T-helper 2 cell treated with Interferon-gamma antibody and Interleukin-4, amounts not matched to agents 5 μg/mL and 100 μg/mL, for 36 hours (primary cell): ENCODE results near the gene SEMA3C.

Experiments
- DNase-seq: peaks from one replicate; pipeline ENCODE4 v3.0.0; 2021; ENCODE audit warnings: low spot score
- H3K27ac Mint-ChIP-seq: one replicate; pipeline ENCODE4 v1.8.0; 2021; ENCODE audit warnings: mild to moderate bottlenecking, mixed read lengths
- H3K27me3 Mint-ChIP-seq: one replicate; pipeline ENCODE4 v1.8.0; 2021; ENCODE audit warnings: low read depth, mixed read lengths
- H3K36me3 Mint-ChIP-seq: one replicate; pipeline ENCODE4 v1.8.0; 2021; ENCODE audit warnings: low read depth, mixed read lengths
- H3K4me1 Mint-ChIP-seq: one replicate; pipeline ENCODE4 v1.8.0; 2021; ENCODE audit warnings: low read depth, mixed read lengths
- H3K4me3 Mint-ChIP-seq: one replicate; pipeline ENCODE4 v1.8.0; 2022; ENCODE audit warnings: mild to moderate bottlenecking, moderate library complexity, mixed read lengths
- H3K9me3 Mint-ChIP-seq: one replicate; pipeline ENCODE4 v1.8.0; 2021; ENCODE audit warnings: mixed read lengths

Gene SEMA3C

DNA sequence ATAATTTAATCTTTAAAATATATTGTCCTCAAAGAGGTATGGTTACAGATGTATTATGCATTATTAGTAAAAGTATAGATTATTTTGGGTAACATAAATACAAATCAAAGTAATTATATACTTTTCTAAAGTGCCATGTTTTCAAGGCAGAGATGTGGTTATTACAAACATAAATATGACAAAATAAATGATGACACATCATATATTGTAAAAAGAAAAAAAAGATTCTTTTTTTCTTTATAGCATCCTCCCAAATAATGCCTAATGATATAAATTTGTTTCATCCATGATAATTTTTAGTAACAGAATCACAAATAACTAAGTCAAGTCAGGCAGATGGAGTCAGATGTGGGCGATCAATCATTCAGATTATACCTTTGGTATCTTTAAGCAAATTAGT lies 29.3 kb downstream of the SEMA3C start:
- no peak for DNase-seq
- Mint-ChIP-seq H3K9me3 (no peaks in the 10 kb centered on the region), H3K4me3 (no peak overlapping the region), H3K27ac (no peak overlapping the region), H3K4me1 (no peaks in the 10 kb centered on the region), H3K36me3 (no peaks in the 10 kb centered on the region), H3K27me3 (no peaks in the 10 kb centered on the region)

DNA sequence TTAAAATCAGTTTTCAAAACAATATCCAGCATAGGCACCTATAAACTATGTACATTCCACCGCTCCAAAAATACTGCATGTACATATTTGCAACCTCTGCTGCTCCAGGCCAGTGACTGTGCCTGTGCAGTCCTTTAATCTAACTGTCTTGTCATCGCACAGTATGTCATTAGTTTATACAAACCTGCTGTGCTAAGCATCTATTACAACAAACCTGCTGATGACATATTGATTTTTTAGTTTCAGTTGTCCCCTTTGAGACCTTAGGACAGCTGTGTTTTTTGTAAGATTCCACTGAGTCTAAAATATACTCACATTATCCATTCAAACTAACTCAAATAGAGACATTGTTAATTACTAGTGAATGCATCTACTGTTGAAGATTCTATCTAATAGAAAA lies 33.1 kb downstream of the SEMA3C start:
- no peak for DNase-seq
- Mint-ChIP-seq H3K27ac (no peak overlapping the region), H3K27me3 (no peaks in the 10 kb centered on the region), H3K4me1 (no peaks in the 10 kb centered on the region), H3K4me3 (no peak overlapping the region), H3K9me3 (no peaks in the 10 kb centered on the region), H3K36me3 (no peaks in the 10 kb centered on the region)

DNA sequence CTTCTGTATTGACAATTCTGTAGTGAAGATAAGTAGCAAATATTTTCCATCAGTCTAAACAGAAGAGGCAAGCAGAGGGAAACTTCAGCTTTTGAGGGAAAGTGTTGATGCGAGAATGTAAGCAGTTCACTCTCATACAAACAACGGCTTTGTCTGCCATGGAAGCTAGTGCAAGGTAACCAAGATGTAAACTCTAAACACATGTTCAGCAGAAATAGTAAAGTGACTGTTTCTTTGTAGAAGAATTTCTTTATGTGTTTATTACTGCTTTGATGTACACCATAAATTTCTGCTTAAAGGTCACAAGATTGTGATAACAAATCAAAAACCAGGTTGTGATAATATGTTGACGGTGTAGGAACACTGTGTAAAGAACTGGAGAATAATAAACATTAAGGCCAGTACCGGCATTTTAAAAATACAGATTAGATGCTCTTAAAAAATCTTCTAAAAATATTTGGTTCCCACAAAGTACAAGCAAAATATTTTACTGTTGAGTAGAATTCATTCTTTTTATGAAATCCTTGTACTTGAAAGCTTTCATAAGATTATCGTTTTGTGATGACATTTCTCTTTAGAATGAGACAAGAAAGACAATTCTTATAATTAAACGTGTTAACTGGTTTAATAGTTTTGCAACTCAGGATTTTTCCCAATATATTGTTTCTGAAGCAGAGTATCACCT lies 34.2 kb downstream of the SEMA3C start:
- H3K4me3 Mint-ChIP-seq = no peak overlapping the region
- H3K9me3 Mint-ChIP-seq = no peaks in the 10 kb centered on the region
- no peaks in the 10 kb centered on the region for H3K27me3 Mint-ChIP-seq
- no peaks in the 10 kb centered on the region for H3K4me1 Mint-ChIP-seq
- H3K27ac Mint-ChIP-seq = no peak overlapping the region
- DNase-seq = no peak
- no peaks in the 10 kb centered on the region for H3K36me3 Mint-ChIP-seq

GRCh38 chr7:80883154-80884025 lies 35.5 kb downstream of the SEMA3C start:
- Mint-ChIP-seq H3K4me1 (no peaks in the 10 kb centered on the region), H3K4me3 (no peak overlapping the region), H3K36me3 (no peaks in the 10 kb centered on the region), H3K9me3 (no peaks in the 10 kb centered on the region), H3K27me3 (no peaks in the 10 kb centered on the region), H3K27ac (no peak overlapping the region)
- DNase-seq = no peak

- no peaks in the 10 kb centered on the region for H3K9me3 Mint-ChIP-seq
- no peak overlapping the region for H3K27ac Mint-ChIP-seq
- no peaks in the 10 kb centered on the region for H3K36me3 Mint-ChIP-seq
- H3K27me3 Mint-ChIP-seq = no peaks in the 10 kb centered on the region
- H3K4me1 Mint-ChIP-seq = no peaks in the 10 kb centered on the region
- DNase-seq = no peak
- H3K4me3 Mint-ChIP-seq = no peak overlapping the region
Observed at GRCh38 chr7:80882213-80882801, 36.5 kb downstream of the SEMA3C start.

DNA sequence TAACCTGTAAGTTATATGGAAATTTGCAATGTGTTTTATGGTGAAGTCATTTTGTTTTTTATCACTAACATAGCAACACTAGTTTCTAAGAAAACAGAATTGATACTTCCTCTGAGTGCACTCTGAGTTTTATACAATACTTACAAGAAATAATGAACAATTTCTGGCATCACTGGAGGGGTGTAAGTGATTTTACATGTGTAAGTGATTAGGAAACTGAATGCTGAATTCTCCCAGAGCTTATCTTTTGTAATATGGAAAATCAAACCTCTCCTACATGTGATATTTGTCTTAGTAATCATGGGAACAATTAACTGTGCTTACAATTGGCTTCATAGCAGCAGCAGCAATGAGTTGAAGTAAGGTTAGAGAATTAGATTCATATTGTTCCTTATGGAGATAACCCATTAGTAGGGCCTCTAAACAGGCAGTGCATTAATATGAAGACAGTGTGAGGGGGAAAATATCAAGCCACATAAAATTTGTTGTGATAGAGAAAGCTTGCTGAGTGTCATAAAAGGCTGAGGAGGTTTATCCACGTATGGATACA lies 37.4 kb downstream of the SEMA3C start:
- no peak for DNase-seq
- H3K27me3 Mint-ChIP-seq = no peaks in the 10 kb centered on the region
- H3K9me3 Mint-ChIP-seq = no peaks in the 10 kb centered on the region
- no peak overlapping the region for H3K27ac Mint-ChIP-seq
- no peaks in the 10 kb centered on the region for H3K36me3 Mint-ChIP-seq
- H3K4me3 Mint-ChIP-seq = no peak overlapping the region
- no peaks in the 10 kb centered on the region for H3K4me1 Mint-ChIP-seq

DNA sequence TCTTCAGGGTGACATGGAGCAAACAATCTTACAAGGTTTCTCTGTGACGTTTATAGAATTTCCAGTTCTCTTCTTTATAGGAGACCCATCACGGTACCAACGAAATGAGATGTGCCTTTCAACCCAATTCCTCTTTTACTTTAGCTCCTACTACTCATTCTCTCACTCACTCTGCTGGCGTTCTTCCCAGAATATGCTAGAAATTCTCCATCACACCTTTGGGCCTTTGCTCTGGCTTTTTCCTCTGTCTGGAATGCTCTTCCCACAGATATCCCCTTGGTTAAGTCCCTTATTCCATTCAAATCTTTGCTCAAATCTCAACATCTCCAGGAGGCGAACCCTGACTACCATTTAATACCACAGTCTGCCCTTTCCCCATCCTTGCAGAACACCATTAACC lies 39.0 kb downstream of the SEMA3C start:
- Mint-ChIP-seq H3K27ac (no peak overlapping the region), H3K36me3 (no peaks in the 10 kb centered on the region), H3K9me3 (no peaks in the 10 kb centered on the region), H3K4me3 (no peak overlapping the region), H3K4me1 (no peaks in the 10 kb centered on the region), H3K27me3 (no peaks in the 10 kb centered on the region)
- no peak for DNase-seq

DNA sequence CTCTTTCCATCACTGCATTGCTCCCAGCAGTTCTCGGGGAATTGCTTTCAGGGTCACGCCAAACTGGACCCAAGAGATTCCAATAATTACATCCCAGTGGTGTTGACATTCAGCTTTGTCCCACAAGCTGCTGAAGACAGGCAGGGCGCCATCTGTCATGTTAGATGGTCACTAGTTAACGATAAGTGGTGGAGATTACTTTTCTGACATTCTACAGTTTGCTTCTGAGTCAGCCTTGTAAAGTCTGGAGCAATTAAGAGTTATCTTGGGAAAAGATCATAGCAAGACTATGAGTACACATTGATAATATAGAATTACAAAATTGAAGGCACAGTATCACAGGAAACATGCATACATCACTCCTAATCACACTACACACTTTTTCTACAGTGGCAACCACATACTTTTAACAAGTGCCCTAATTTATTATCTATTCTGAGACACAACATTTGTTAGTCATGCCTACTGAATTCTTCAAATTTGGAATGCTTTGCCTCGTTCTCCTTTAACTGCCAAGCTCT lies 41.9 kb downstream of the SEMA3C start:
- Mint-ChIP-seq H3K9me3 (no peaks in the 10 kb centered on the region), H3K4me3 (no peak overlapping the region), H3K4me1 (no peaks in the 10 kb centered on the region), H3K27ac (no peak overlapping the region), H3K36me3 (no peaks in the 10 kb centered on the region), H3K27me3 (no peaks in the 10 kb centered on the region)
- no peak for DNase-seq

- H3K27me3 Mint-ChIP-seq = no peaks in the 10 kb centered on the region
Observed at GRCh38 chr7:80875537-80876120, 43.2 kb downstream of the SEMA3C start.

GRCh38 chr7:80873140-80873539 lies 45.7 kb downstream of the SEMA3C start:
- Mint-ChIP-seq H3K27me3 (no peaks in the 10 kb centered on the region), H3K4me1 (no peaks in the 10 kb centered on the region), H3K4me3 (no peak overlapping the region), H3K27ac (no peak overlapping the region), H3K36me3 (no peaks in the 10 kb centered on the region), H3K9me3 (no peaks in the 10 kb centered on the region)
- DNase-seq = no peak

More at GRCh38 chr7:80875537-80876120, 43.2 kb downstream of the SEMA3C start:
- Mint-ChIP-seq H3K4me1 (no peaks in the 10 kb centered on the region), H3K36me3 (no peaks in the 10 kb centered on the region), H3K27ac (no peak overlapping the region), H3K4me3 (no peak overlapping the region), H3K9me3 (no peaks in the 10 kb centered on the region)
- no peak for DNase-seq

DNA sequence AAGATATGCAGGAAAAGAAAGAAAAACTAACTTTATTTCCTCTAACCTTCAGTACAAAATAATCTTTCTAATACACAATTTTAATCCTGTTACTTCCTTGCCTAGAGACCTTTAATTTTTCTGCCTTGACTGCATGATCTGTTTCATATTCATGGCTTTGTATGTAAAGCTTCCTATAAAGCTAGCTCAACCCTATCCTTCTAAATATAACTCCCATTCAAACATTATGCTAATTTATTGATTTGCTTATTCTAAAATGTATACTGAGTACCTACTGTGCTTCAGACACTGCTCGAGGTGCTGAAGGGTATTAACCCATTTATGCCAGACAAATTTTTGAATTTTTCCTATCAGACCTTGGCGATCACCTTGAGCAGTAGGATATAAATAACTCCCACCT lies 47.6 kb downstream of the SEMA3C start:
- no peak for DNase-seq
- no peaks in the 10 kb centered on the region for H3K9me3 Mint-ChIP-seq
- H3K36me3 Mint-ChIP-seq = no peaks in the 10 kb centered on the region
- no peak overlapping the region for H3K4me3 Mint-ChIP-seq
- H3K27me3 Mint-ChIP-seq = no peaks in the 10 kb centered on the region
- no peak overlapping the region for H3K27ac Mint-ChIP-seq
- H3K4me1 Mint-ChIP-seq = no peaks in the 10 kb centered on the region

GRCh38 chr7:80870813-80871212 lies 48.0 kb downstream of the SEMA3C start:
- H3K9me3 Mint-ChIP-seq = no peaks in the 10 kb centered on the region
- no peaks in the 10 kb centered on the region for H3K27me3 Mint-ChIP-seq
- H3K27ac Mint-ChIP-seq = no peak overlapping the region
- H3K4me3 Mint-ChIP-seq = no peak overlapping the region
- no peaks in the 10 kb centered on the region for H3K36me3 Mint-ChIP-seq
- no peaks in the 10 kb centered on the region for H3K4me1 Mint-ChIP-seq
- DNase-seq = no peak

- DNase-seq = no peak
- H3K36me3 Mint-ChIP-seq = no peaks in the 10 kb centered on the region
- H3K4me1 Mint-ChIP-seq = no peaks in the 10 kb centered on the region
- no peaks in the 10 kb centered on the region for H3K9me3 Mint-ChIP-seq
- no peaks in the 10 kb centered on the region for H3K27me3 Mint-ChIP-seq
- H3K4me3 Mint-ChIP-seq = no peak overlapping the region
- no peak overlapping the region for H3K27ac Mint-ChIP-seq
Observed at GRCh38 chr7:80869821-80870751, 48.8 kb downstream of the SEMA3C start.
